ENCODE results near the gene RAP2C. TPM values are rescaled to one million over a fixed set of nuclear protein-coding genes. Genes with fewer than 3 reads are reported as not detected.

RAP2C gene
- total and polyA plus RNA-seq, 7 donors = 9.6 to 25.7 (median 22.2) TPM

GRCh38 chrX:132193872-132194574 lies 25.2 kb downstream of the RAP2C start:
- ATAC-seq (no peak), DNase-seq (no peak)
- Histone ChIP-seq H3K36me3 (ENCODE audit: insufficient read depth in 1 of 2, low read depth in 1 of 2) (no peaks in the 10 kb centered on the region), H3K27ac (no peak overlapping the region), H3K4me1 (no peaks in the 10 kb centered on the region), H3K9me3 (no peaks in the 10 kb centered on the region), H3K27me3 (ENCODE audit: insufficient read depth in 3 of 3, low read length in 2 of 3) (no peaks in the 10 kb centered on the region), H3K4me3 (no peak overlapping the region)
- intact Hi-C loops (cut with DNase I) = no loop called here
- TF ChIP-seq CTCF (IDR thresholded peaks at IDR 0.05) = no peak
- WGBS, 3 donors = 94 to 97% (median 95%) methylated on average over 11 to 29 of the region's 29 CpGs

GRCh38 chrX:132191938-132192337 lies 27.3 kb downstream of the RAP2C start:
- intact Hi-C loops (cut with DNase I) = no loop called here
- Histone ChIP-seq H3K27ac (no peak overlapping the region), H3K4me3 (no peak overlapping the region), H3K4me1 (no peaks in the 10 kb centered on the region), H3K27me3 (ENCODE audit: insufficient read depth in 3 of 3, low read length in 2 of 3) (peaks cover 0 to 3% (median 0%) of the 10 kb centered on the region in 3 donors), H3K36me3 (ENCODE audit: insufficient read depth in 1 of 2, low read depth in 1 of 2) (no peaks in the 10 kb centered on the region), H3K9me3 (no peaks in the 10 kb centered on the region)
- TF ChIP-seq CTCF (IDR thresholded peaks at IDR 0.05) = no peak
- WGBS, 3 donors = 89 to 100% (median 97%) methylated on average over 1 of the region's 1 CpG
- ATAC-seq = no peak
- no peak for DNase-seq

- Histone ChIP-seq H3K9me3 (no peaks in the 10 kb centered on the region), H3K27me3 (ENCODE audit: insufficient read depth in 3 of 3, low read length in 2 of 3) (peaks cover 0 to 15% (median 0%) of the 10 kb centered on the region in 3 donors), H3K4me3 (no peak overlapping the region), H3K27ac (no peak overlapping the region), H3K36me3 (ENCODE audit: insufficient read depth in 1 of 2, low read depth in 1 of 2) (no peaks in the 10 kb centered on the region), H3K4me1 (no peaks in the 10 kb centered on the region)
- DNase-seq = no peak
- intact Hi-C loops (cut with DNase I) = no loop called here
- no peak for ATAC-seq
- 61 to 86% (median 82%) methylated on average over 3 of the region's 3 CpGs for WGBS, 3 donors
- TF ChIP-seq CTCF (IDR thresholded peaks at IDR 0.05) = no peak
Observed at GRCh38 chrX:132188175-132188574, 31.1 kb downstream of the RAP2C start.

- Histone ChIP-seq H3K4me1 (no peaks in the 10 kb centered on the region), H3K27ac (no peak overlapping the region), H3K4me3 (no peak overlapping the region), H3K9me3 (no peaks in the 10 kb centered on the region), H3K27me3 (ENCODE audit: insufficient read depth in 3 of 3, low read length in 2 of 3) (peaks cover 0 to 15% (median 0%) of the 10 kb centered on the region in 3 donors), H3K36me3 (ENCODE audit: insufficient read depth in 1 of 2, low read depth in 1 of 2) (no peaks in the 10 kb centered on the region)
- TF ChIP-seq CTCF (IDR thresholded peaks at IDR 0.05) = no peak
- no peak for ATAC-seq
- no peak for DNase-seq
- WGBS, 3 donors = 59 to 61% (median 60%) methylated on average over 4 of the region's 4 CpGs
- intact Hi-C loops (cut with DNase I) = no loop called here
Observed at GRCh38 chrX:132187451-132187850, 31.8 kb downstream of the RAP2C start.

GRCh38 chrX:132184871-132185270 lies 34.4 kb downstream of the RAP2C start:
- 79 to 91% (median 88%) methylated on average over 4 of the region's 4 CpGs for WGBS, 3 donors
- intact Hi-C loops (cut with DNase I) = no loop called here
- Histone ChIP-seq H3K27ac (no peak overlapping the region), H3K27me3 (ENCODE audit: insufficient read depth in 3 of 3, low read length in 2 of 3) (peaks cover 0 to 15% (median 0%) of the 10 kb centered on the region in 3 donors), H3K9me3 (no peaks in the 10 kb centered on the region), H3K36me3 (ENCODE audit: insufficient read depth in 1 of 2, low read depth in 1 of 2) (no peaks in the 10 kb centered on the region), H3K4me1 (no peaks in the 10 kb centered on the region), H3K4me3 (no peak overlapping the region)
- DNase-seq (no peak), ATAC-seq (no peak)
- TF ChIP-seq CTCF (IDR thresholded peaks at IDR 0.05) = no peak
